ENCODE measurements around the gene NFIA.

NFIA gene

DNA sequence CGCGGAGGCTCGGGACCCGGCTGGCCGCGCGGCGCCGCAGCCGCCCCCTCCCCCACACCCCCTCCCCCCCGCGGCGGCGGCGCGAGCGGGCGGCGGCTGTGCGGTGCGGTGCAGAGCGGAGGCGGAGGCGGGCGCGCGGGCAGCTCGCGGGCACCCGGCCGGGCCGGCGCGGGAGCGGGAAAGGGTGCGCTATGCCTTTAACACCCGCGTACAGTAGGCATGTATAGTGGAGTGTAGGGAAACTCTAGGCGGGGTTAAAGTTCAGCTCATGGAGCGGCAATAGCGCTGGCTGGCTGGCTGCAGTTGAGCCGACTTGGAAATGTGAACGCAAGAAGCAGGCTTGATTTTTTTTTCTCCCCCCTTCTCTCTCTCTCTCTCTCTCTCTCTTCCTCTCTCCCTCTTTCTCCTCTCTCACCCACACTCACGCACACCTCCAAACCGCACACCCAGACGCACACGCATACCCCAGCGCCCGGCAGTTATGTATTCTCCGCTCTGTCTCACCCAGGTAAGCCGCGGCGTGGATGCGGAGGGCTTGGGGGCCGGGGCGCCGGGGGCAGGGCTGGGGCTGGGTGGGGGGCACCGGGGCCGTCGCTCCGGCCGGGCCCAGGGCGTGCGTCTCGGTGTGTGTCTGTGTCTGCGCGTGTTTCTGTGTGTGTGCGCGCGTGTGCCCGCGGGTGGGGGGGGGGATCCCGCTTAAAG, at the start of gene NFIA:
TSS of gene NFIA (plus strand) at position 251 of the 702 bp plus-strand sequence.
- Mint-ChIP-seq H3K4me1 (ENCODE audit: low read depth) (peaks cover 50% of the 10 kb centered on the region), H3K4me3 (peak within 1 kb of the TSS; percentile 83), H3K27me3 (peaks cover 24% of the 10 kb centered on the region), H3K9me3 (no peaks in the 10 kb centered on the region), H3K27ac (peak within 1 kb of the TSS; percentile 78), H3K36me3 (ENCODE audit: low read depth) (peaks cover 5% of the 10 kb centered on the region)
- DNase-seq: peak; percentile 61

DNA sequence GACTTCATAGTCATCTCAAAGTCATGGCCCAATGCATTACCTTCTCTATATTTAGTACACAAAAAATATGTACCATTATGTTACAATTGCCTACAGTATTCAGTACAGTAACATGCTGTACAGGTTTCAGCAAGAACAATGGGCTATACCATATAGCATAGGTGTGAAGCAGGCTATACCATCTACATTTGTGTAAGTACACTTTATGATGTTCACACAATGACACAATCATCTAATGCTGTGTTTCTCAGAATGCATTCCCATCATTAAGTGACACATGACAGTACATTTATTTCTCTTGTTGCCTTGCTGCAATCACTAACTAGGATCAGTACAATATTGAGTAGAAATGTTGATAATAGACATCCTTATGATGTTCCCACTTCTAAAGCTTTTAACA, 46.5 kb upstream of the NFIA start:
- no peak overlapping the region for H3K27ac Mint-ChIP-seq
- DNase-seq: no peak
- H3K9me3 Mint-ChIP-seq: no peaks in the 10 kb centered on the region
- peaks cover 9% of the 10 kb centered on the region for H3K27me3 Mint-ChIP-seq
- no peaks in the 10 kb centered on the region for H3K36me3 Mint-ChIP-seq (ENCODE audit: low read depth)
- H3K4me1 Mint-ChIP-seq (ENCODE audit: low read depth): no peaks in the 10 kb centered on the region
- H3K4me3 Mint-ChIP-seq: no peak overlapping the region

DNA sequence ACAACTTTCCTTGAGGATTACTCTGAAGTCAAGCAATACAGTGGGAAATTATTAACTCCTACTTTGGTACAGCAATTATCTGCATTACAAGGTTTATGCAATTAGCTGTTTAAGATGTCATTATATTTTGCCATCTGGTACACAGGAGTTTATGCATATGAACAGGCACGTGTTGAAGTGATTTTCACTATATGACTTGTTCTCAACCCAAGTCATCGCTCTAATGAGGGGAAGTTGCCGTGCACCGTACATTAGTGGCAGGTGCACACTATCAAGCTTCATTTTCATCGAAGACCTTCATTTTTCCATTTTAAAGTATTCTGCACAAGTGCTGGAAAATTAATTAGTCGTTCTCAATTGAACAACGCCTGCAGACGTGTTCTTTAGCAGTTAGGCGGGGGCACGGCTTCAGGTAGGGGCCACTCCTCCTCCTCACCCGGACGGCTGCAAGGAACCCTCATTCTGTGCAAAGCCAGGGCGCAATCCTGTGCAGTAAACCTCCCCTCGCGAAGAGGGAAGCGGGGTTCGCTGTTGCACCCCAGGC, 39.8 kb upstream of the NFIA start:
- peaks cover 52% of the 10 kb centered on the region for H3K27me3 Mint-ChIP-seq
- H3K36me3 Mint-ChIP-seq (ENCODE audit: low read depth): no peaks in the 10 kb centered on the region
- no peaks in the 10 kb centered on the region for H3K9me3 Mint-ChIP-seq
- peak overlapping the region; percentile 71 for H3K4me3 Mint-ChIP-seq
- DNase-seq: no peak
- H3K27ac Mint-ChIP-seq: no peak overlapping the region
- peaks cover 7% of the 10 kb centered on the region for H3K4me1 Mint-ChIP-seq (ENCODE audit: low read depth)

DNA sequence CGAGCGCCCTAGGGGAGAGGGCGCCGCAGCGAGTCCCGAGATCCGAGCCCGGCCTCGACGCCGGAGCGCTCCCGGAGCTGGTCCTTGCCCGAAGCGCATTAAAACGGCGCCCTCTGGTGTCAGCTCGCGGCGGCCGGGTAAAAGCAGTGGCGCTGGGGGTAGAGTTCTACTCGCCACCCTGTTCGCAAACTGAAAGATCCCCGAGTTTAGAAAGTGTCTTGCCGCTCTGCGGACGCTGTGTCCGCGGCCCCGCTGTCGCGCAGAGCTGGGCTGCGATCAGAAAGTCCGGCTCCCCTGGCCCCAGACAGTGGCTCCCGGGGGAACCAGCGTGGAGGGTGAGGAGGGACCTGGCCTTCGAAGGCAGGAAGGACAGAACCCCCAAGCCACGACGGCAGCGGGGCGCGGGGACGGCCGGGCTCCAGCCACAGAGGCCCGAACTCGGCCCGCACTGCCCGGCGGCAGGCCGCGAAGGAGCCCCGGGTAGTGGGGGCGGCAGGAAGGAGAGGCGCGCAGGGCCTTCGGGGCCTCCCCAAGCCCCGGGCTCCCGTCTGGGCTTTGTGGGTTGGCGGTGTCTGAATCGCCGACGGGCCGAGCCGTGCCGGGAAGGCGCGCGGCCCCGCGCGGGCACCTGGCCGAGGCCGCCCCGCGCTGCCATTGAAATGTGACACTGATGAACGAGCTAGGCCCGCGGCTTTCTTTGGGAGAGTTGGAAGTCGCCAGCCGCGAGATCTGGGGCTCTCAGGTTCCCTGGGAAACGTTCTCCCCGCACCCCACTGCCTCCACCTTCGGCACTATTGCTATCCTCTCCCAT, 39.1 kb upstream of the NFIA start:
- H3K9me3 Mint-ChIP-seq: no peaks in the 10 kb centered on the region
- peak overlapping the region; percentile 71 for H3K4me3 Mint-ChIP-seq
- peaks cover 7% of the 10 kb centered on the region for H3K4me1 Mint-ChIP-seq (ENCODE audit: low read depth)
- no peaks in the 10 kb centered on the region for H3K36me3 Mint-ChIP-seq (ENCODE audit: low read depth)
- peaks cover 52% of the 10 kb centered on the region for H3K27me3 Mint-ChIP-seq
- peak; percentile 91 for DNase-seq
- no peak overlapping the region for H3K27ac Mint-ChIP-seq

DNA sequence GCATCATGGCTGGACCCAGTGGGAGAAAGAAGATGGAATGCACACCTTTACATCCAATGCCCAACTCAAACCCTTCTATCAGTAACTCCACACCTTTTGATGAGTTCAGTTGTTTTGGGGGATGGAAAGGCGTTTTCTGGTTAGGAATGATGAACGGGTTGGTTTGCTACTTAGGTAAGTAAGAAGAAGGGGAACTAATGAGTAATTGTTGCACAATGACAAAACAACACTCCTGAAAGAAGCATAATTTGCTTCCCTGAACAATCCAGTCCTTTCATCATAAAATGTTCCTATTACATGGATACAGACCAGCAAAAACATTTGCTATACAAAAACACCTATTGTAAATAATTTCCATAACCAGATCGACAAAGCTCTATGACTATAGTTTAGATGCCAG, 35.9 kb upstream of the NFIA start:
- Mint-ChIP-seq H3K36me3 (ENCODE audit: low read depth) (no peaks in the 10 kb centered on the region), H3K9me3 (no peaks in the 10 kb centered on the region), H3K27ac (no peak overlapping the region), H3K4me1 (ENCODE audit: low read depth) (peaks cover 14% of the 10 kb centered on the region), H3K4me3 (no peak overlapping the region), H3K27me3 (peaks cover 43% of the 10 kb centered on the region)
- DNase-seq: no peak

DNA sequence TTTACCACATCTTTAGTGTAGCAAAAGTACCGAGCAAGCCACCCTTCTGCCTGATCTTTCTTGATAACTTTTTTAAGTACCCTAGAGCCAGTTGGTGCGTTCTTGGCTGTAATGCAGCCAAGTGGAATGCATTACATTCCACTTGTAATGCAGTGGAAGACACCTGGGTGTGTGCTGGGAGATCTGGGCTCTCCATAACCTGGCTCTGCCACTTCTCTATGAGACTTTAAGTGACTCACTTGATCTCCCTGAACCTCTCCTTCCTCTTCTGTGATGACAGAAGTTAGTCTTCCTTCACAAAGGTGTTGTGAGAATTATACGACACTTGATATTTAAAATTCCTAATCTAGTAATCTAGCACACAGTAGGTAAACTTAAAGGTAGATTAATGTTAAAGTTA, 35.3 kb upstream of the NFIA start:
- Mint-ChIP-seq H3K4me3 (no peak overlapping the region), H3K4me1 (ENCODE audit: low read depth) (peaks cover 19% of the 10 kb centered on the region), H3K36me3 (ENCODE audit: low read depth) (no peaks in the 10 kb centered on the region), H3K27me3 (peaks cover 46% of the 10 kb centered on the region), H3K27ac (no peak overlapping the region), H3K9me3 (no peaks in the 10 kb centered on the region)
- no peak for DNase-seq

DNA sequence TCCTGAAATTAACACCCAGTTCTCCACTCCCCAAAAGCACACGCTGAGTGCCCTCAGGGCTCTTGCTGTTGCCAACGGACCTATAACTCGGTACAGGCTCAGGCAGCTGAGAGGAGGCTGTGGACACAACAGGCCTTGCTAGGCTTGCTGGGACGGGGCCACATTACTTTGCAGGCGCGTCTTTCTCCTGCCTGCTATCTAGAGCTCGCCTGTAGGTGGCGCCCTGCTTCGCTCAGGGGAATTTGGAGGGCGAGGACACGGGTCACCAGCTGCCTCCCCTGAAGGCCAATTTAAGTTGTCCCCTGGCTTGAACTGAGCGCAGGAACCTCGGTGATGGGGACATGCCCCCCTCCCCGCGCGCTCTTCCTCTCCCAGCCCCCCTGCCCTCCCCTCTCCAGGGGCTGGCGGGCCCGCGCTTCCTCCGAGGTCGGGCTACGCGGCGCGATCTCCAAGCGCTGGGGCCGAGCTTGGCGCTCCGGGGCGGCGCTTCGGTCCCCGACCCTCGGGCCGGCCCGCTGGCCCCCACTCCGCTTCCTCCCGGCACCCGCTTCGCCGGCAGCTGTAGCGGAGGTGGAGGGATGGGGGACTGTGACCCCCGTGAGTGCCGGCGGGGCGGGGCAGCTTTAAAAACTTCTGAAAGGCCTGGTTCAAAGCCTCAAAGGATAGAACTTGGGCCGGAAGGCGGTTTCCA, 32.4 kb upstream of the NFIA start:
- no peaks in the 10 kb centered on the region for H3K36me3 Mint-ChIP-seq (ENCODE audit: low read depth)
- no peak overlapping the region for H3K27ac Mint-ChIP-seq
- peak; percentile 95 for DNase-seq
- H3K9me3 Mint-ChIP-seq: no peaks in the 10 kb centered on the region
- peak overlapping the region; percentile 67 for H3K4me3 Mint-ChIP-seq
- H3K27me3 Mint-ChIP-seq: peaks cover 48% of the 10 kb centered on the region
- H3K4me1 Mint-ChIP-seq (ENCODE audit: low read depth): peaks cover 33% of the 10 kb centered on the region

DNA sequence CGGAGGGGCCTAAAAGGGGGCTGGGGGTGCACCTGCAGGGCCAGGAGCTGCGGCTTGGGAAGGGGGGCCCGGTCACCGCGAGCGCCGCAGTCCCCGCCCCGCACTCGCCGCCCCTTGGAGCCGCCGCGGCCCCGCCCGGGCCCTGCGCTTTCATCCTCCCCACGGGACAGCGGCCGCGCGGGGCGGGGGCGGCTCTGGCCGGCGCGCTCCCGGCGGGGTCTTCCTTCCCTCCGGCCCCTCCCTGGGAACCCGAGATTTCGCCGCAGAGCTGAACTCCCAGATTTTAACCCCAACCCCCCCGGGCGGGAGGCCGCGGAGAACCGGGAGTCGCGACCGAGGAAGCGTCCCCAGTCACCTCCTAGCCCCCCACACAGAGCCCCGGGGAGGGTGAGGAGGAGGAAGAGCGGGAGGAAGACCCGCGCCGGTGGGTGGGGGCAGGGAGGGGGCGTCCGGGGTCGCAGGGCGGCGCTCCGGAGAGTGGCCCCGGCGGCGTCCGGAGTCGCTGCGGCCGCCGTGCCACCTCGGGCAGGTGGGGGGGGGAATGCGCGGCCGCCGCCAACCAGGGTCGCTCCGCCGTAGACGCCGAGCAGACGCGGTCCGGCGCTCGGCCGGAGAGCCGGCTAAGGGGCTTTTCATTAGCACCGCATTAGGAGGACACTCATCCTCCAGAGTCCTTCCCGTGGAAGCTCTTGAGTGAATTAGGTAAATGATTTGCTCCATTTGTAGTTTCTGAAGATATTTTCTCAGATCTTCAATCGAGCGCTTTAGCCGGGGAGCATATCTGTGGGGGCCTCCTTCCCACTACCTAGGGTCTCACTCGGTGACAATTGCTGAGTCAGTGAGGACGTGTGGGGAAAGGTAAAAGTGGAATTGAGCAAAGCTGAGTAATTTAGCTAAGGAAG, 31.6 kb upstream of the NFIA start:
- H3K27ac Mint-ChIP-seq: no peak overlapping the region
- H3K4me1 Mint-ChIP-seq (ENCODE audit: low read depth): peaks cover 33% of the 10 kb centered on the region
- H3K36me3 Mint-ChIP-seq (ENCODE audit: low read depth): no peaks in the 10 kb centered on the region
- peak; percentile 37 for DNase-seq
- peak overlapping the region; percentile 67 for H3K4me3 Mint-ChIP-seq
- H3K27me3 Mint-ChIP-seq: peaks cover 53% of the 10 kb centered on the region
- no peaks in the 10 kb centered on the region for H3K9me3 Mint-ChIP-seq

DNA sequence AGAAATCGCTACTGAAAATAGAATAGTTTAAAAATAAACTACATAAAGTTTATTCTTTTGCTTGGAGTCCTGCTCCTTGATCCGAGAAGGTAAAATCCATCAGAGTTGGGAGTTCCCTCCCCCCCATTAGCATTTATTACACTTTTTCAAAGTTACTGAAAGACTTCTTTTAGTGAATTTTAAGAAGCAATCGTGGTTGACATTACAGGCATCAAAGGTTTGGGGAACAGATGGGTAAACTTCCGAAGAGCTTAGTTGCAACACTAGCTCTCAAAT, 31.0 kb upstream of the NFIA start:
- Mint-ChIP-seq H3K4me1 (ENCODE audit: low read depth) (peaks cover 34% of the 10 kb centered on the region), H3K27me3 (peaks cover 58% of the 10 kb centered on the region), H3K4me3 (peak overlapping the region; percentile 65), H3K36me3 (ENCODE audit: low read depth) (no peaks in the 10 kb centered on the region), H3K27ac (no peak overlapping the region), H3K9me3 (no peaks in the 10 kb centered on the region)
- DNase-seq: no peak

DNA sequence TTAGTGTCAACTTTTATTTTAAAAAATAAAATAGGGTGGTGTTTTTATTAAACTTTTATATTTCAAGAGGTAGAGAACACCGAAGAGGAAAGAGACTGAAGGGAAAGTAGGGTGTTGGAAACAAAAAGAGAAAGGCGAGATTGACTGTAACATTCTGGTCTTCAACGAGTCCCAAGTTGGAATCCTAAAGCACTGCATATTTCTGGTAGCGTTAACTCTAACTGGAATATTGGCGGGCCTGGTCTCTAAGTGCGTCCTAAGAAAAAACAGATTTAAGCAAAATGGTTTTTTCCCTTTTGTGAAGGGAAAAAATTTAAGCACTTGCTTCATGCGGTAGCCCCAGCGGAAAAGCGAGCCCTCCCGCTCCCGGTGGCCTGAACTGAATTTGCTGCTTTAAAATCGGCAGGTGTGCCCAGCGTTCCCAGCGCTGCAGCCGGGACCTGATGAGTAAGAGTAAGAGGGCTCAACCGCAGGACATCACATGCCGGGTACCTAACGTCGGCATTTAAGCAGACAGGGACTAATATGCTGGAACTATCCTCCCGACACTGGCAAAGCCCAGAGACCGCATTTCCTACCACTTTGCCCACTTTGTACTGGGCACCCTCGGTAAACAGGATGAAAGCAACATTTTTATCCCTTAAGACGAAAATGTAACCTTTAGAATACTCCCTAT, 30.5 kb upstream of the NFIA start:
- H3K9me3 Mint-ChIP-seq: no peaks in the 10 kb centered on the region
- no peaks in the 10 kb centered on the region for H3K36me3 Mint-ChIP-seq (ENCODE audit: low read depth)
- no peak overlapping the region for H3K27ac Mint-ChIP-seq
- H3K4me3 Mint-ChIP-seq: peak overlapping the region; percentile 36
- peaks cover 62% of the 10 kb centered on the region for H3K27me3 Mint-ChIP-seq
- H3K4me1 Mint-ChIP-seq (ENCODE audit: low read depth): peaks cover 38% of the 10 kb centered on the region
- DNase-seq: no peak

DNA sequence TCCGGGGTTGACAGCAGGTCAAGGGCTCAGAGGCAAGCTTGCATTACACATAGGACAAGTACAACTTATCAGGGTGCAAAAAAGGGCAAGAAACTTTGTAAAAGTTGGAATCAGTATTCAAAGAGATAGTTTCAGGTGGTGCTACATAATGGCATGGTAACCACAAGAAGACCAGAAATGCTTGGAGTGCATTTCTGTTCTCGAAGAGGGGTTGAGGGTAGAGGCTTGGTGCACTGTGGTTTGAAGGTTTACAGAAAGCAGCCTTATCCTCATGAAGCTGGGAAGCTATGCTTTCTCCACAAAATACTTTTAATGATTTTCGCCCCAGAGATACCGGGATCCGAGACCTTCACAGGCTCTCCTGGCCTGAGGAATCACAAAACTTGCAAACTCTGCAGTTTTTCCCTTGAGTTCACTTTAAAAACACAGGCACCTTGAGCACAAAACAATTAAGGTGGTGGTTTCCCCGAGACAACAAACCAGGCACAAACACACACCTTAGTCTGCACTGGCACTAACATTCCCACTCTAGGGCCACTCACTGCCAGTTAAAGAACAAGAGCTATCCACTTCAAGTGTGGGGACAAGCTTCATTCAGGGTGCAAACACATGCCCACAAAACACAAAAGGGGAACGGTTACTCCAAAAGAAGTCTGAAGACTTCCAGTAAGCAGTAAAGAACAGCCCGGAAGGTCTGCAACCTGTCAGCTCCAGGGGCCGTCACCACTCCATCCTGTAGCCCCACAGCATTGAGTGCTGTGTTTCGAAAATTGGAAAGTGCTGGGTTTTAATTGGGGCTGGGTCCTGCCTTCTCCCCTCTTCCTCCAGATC, 29.8 kb upstream of the NFIA start:
- peaks cover 62% of the 10 kb centered on the region for H3K27me3 Mint-ChIP-seq
- H3K4me3 Mint-ChIP-seq: peak overlapping the region; percentile 74
- H3K36me3 Mint-ChIP-seq (ENCODE audit: low read depth): no peaks in the 10 kb centered on the region
- no peaks in the 10 kb centered on the region for H3K9me3 Mint-ChIP-seq
- H3K27ac Mint-ChIP-seq: no peak overlapping the region
- DNase-seq: no peak
- H3K4me1 Mint-ChIP-seq (ENCODE audit: low read depth): peaks cover 41% of the 10 kb centered on the region

DNA sequence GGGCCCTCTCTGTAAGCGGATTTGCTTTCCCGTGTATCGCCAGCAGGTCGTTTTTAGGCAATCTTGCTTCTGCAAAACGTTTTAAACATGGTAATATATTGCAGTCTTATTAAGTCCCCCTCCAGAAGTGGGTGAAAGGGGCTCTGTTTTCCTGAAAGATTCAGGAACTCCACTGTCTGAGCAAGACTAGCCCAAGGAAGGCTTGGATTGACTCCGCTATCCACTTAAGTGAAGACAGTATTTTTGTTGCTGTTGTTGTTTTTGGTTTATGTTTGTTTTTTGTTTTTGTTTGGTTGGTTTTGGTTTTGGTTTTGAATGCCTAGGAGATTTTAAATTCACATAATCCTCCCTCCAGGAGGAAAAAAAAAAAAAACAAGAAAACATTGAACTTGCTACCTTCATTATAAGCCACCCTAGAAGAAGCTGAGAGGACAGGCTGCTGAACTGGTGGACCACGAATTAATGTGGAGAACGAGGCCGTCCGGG, 29.1 kb upstream of the NFIA start:
- Mint-ChIP-seq H3K9me3 (no peaks in the 10 kb centered on the region), H3K36me3 (ENCODE audit: low read depth) (no peaks in the 10 kb centered on the region), H3K4me3 (peak overlapping the region; percentile 74), H3K4me1 (ENCODE audit: low read depth) (peaks cover 45% of the 10 kb centered on the region), H3K27me3 (peaks cover 67% of the 10 kb centered on the region), H3K27ac (no peak overlapping the region)
- no peak for DNase-seq
